Fibroblast of skin of back (primary cell): Measurements from ENCODE around the gene GRIP1.

ENCODE experiments used
- DNase-seq: peaks from one replicate; pipeline ENCODE4 v3.0.0-alpha.2; 2013

GRIP1 gene

DNA sequence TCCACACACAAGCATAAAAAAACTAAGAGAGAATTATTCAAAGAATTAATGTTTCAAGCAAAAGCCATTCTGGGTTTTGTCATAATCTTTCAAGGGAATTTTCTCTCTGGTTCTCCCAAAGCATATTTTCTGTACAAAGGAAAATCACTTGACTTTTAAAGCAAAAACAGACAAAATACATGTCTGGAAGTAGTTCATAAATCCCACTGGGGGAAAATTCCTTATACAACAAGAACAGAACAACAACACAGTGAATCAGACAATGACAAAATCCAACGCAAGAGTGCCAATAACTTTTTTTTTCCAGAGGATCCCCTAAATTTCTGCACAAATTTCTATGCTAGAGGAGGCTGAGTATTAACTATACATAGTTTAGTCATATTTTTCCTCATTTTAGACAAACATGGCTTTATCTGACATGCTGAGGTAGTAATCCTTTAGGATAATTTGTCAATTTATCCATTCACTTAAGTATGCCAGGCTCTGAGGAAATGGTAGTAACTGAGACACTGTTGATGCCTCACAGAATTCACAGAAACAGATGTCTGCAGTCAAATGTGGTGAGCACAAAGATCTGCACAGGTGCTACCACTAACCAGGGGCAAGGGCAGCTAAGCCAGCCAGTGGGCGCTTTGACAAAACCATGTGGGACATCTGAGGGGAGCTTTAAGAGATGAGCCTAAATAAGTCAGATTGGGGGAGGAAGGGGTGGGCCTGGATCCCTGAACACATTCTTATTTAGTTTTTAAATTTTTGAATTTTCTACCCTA, 38.0 kb downstream of the GRIP1 start:
- no peak for DNase-seq

DNA sequence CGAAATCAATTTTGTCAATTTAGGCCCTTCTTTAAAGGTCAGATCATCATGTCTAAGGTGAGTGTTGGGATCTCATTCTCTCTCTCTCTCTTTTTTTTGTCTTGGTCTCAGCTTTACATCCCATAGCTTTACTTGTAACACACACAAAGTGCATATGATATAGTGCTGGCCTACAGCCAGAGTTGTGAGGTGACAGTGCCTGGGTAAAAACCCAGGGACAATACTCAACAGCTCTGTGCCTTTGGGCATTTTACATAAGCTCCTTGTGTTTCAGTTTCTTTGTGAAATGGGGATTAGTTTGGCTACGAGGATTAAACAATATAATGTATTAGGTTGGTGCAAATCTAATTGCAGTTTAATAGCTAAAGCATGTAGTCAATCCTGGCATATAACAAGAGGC, 40.2 kb downstream of the GRIP1 start:
- DNase-seq, result no peak

DNA sequence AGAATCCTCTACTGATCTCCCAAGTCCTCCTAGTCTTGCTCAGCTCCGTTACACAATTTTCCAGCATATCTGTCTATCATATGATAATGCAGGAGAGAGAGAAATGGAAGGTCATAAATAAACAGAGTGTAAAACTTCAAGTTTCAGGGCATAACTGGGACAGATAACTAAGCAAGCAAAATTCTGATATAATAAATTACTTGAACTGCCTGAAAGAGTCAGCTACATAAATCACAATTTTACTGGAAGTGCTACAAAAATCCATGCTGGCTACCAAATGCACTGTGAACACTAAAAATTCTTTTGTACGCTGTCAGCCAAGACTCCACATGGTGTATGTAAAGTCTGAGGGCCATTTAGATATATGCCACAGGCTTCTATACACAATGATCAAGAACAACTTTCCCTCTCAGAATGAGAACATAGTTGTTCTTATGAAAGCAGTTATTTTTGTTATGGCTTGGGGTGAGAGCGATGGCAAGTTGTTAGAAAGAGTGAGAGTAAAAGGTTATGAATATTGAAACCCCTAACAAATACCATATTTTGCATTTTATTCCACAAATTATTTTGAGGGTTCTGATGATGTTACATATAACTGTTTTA, 41.1 kb downstream of the GRIP1 start:
- DNase-seq, result no peak

DNA sequence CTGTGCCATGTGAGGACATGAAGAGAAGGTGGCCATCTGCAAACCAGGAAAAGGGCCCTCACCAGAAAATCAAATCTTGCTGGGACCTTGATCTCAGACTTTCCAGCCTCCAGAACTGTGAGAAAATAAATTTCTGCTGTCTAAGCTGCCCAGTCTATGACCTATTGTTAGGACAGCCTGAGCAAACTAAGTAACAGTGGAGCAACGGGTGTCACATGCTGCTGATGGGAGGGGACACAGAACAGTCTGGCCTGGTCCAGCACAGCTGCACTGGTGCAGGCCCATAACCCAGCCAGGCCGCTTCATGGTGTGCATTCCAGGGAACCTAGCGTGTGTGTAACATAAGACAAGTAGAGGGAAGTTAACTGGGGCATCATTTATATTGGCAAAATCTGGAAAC, 42.1 kb downstream of the GRIP1 start:
- DNase-seq, result no peak

DNA sequence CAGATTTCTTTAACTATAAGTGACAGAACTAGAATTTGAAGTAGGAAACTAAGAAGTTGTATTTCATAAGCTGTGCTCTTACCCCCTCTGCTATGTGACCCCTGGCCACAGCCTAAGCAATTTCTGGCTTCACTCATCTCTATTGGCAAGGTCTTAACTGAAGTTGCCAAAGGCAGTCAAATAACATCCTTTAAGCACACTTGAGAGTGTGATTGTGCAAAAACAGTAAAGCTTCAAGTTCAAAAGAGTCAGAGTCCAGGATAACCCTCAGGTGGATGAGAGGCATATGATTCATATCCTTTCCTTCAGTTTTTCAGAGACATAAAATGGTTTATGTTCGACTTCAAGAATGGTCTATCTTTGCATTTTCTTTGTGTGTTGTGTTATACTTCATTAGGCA, 45.2 kb downstream of the GRIP1 start:
- DNase-seq, result no peak

DNA sequence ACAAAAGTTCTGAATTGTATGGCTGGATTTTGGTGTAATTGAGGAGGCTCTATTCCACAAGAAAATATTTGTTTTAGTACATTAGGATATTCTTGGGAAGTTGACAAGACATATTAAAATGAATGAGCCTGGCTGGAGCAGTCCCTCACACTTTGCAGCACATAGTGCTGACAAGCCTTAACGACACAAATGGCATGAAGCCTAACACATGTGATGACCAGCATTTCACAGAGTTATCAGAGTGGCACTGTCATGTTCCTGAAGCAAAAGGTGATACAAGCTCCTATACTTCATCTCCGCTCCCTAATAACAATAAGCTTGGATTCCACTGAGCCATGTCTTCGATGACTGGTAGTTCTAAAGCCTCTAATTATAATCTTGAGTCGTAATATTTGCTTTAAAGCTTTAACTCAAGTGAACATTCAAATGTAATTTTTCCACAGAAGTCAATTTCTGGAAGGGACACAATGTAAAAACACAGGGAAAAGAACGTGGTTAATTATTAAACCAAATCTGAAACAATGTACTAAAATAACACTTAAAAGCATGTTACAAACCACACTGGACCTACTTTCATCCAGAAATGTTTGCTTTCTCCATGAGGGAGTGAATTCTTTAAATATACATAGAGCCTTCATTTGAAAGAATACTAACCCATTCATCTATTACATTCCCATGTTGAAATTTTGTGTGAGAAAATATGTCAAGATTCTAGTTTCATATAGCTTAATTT, 49.6 kb downstream of the GRIP1 start:
- DNase-seq, result no peak

DNA sequence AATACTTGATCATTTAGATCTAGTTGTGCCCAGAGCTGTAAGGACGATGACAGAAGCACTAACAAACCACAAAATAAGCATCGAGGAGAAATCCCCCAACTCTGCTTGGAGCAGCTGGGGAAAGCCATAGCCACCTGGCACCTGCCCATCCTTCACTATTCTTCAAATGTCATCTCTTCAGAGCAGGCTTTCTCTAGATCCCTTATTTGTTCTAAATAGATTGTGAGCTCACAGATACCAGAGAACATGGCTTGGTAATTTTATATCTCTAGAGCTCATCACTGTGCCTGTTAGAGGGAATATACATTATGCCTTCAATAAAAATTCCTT, 50.9 kb downstream of the GRIP1 start:
- DNase-seq, result no peak

DNA sequence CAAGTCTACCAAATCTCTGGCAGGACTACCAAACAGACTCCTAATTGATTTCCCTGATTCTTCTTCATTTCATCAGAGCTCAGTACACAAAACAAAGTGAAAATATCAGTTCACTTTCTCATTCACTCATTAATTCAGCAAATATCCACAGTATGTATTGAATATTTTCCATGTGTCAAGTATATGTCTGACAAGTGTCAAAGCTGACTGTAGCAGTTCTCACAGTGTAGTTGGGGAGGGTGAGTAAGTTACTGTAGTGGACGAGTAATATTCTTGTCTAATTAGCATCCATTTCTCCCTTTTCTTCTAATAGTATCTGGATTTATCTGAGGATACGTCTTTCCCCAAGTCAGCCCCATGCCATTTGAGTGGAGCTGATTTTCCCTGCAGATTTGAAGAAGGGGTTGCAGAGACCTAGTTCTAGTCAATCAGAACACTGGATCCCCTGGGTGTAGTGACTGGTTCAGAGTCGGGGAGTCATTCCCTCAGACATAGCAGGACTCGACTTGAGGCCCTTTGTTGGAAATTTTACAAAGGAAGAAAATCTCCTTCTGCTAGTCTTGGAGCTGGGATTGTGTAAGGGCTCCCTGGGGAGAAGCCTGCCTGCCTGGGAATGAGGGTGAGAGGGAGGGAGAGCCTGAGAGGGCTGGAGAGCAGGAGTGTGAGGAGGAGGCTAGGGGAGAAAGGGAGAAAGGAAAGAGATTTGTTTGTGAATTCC, 51.4 kb downstream of the GRIP1 start:
- no peak for DNase-seq

DNA sequence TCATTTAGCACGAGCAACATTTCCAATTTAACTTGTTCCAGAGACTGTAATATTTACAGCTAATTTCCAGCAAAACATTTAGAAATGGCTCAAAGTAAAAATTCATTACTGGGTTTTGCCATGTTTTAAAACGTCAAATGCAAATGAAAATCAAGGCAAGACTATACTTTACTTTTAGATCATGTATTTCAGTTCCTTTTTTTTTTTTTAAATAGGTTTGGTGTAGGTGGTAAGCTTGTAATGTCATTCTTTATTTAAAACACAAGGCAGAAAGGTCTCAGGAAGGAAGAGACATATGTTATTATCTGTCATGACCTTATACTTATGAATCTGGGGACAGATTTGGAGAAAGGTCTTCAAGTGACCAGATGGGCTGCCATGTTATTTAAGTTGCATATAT, 54.1 kb downstream of the GRIP1 start:
- no peak for DNase-seq

DNA sequence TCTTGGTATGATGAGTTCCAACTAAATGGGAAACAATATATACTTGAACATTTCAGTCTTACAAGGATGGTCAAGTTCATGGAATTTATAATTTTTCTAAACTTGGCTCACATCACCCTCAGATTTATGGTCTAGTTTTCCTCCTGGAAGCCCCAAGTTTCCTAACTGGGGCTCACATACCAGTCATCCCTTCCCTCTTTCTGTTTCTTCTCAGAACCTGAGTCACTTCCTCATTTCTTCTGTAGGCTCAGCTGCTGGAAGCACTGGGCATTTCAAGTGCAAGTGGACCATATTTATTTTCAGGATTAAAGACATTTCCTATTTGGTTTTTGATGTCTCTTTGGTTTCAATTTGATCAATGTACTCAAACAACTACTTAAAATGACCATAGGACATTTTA, 55.4 kb downstream of the GRIP1 start:
- DNase-seq, result no peak

DNA sequence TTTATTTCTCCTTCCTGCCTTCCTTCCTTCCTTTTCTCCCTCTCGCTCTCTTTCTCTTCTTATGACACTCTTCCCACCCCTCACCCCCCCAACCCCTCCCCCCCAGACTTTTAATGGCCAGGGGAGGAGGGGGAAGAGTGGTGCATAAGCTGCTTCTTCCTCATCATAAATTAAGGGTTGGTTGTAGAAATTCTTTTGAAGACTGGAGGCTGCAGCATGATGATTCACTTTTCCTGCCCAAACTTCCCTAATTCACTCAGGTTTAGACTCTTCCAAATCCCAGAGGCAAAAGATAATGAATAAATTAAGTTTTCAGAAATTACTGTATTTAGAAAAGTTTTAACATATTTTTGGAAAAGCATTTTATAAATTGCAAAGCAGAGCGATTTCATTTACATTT, 58.2 kb downstream of the GRIP1 start:
- DNase-seq, result no peak

DNA sequence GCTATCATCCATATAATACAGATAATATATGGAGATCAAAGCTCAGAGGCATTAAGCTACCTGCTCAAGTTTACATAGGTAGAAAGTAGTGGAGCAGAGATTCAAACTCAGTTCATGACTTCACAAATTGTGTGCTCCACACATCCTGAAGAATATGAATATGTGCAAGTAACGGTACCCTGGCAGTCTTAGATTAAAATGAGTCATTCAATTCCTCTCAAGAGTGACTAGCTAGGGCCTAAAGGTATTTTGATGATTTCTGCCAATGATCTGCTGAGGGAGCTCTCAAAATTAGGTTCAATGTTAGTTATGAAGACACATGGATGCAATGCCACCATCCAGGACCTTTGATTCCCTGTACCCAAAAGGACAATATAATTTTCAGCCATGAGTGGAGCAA, 58.9 kb downstream of the GRIP1 start:
- peak; percentile 7 for DNase-seq

DNA sequence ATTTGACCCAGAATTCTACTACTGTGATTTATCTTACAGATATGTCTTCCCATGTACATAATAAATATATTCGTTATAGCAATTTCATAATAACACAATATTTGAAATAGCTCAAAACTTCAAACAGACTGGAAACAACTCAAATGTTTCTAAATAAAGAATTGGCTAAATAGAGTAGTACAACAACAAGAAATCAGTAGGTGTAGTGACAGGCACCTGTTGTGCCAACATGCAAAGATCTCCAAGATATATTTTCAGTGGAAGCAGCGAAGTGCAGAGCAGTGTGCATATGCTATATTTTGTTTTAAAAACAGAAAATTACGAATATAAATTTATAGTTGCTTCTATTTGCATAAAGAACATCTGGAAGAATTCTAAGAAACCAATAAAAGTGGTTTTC, 60.9 kb downstream of the GRIP1 start:
- DNase-seq, result no peak

DNA sequence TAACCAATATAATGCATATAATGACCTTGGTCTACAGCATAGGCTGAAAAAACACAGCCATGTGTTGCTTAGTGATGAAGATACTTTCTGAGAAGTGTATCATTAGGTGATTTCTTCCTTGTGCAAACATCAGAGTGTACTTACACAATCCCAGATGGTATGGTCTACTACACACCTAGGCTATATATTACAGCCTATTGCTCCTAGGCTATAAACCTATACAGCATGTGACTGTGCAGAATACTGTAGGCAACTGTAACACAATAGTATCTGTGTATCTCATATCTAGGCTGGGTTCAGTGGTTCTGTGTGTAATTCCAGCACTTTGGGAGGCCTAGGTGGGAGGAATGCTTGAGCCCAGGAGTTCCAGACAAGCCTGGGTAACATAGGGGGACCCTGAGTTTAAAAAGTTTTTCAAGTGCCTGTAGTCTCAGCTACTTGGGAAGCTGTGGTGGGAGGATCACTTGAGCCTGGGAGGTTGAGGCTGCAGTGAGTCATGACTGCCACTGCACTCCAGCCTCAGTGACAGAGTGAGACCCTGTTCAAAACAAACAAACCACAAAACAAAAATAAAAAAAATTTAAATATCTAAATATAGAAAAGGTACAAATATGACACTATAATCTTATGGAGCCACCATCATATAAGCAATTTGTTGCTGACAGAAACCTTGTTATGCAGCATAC, 66.6 kb downstream of the GRIP1 start:
- DNase-seq, result no peak

DNA sequence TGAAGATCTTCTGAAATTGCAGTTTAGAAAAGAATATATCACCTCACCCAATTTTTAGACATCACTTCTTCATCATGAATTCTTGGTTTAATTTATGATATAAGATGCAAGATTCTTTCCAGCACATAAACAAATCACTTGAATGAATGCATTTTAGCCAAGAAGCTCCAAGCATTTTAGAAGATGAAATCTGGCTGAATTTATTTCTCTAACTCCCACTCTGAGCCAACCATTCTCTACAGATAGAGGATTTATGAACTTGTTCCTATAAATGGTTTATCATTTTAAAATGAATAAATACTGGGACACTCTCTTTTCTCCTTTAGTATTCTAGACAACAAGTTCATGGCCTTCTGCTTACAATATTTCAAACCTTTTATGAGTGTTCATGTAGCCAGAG, 71.7 kb downstream of the GRIP1 start:
- no peak for DNase-seq

DNA sequence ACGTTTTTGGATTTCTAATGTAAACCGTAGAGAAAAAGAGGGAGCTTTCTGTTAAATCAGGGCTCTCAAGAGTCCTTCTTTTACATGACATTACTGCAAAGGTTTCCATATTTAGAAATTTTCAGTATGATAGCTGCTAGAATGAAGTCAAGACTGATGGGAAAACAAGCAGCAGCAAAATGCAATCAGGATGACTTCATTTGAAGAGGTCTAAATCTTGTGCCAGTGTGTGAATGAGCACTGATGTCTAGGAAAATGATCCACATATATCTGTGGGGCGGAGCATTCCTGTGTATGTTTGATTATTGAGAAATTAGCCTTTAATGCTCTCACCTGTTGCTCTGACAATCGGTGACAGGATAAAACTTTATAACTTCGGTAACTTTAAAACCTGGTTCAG, 73.6 kb downstream of the GRIP1 start:
- DNase-seq, result no peak

DNA sequence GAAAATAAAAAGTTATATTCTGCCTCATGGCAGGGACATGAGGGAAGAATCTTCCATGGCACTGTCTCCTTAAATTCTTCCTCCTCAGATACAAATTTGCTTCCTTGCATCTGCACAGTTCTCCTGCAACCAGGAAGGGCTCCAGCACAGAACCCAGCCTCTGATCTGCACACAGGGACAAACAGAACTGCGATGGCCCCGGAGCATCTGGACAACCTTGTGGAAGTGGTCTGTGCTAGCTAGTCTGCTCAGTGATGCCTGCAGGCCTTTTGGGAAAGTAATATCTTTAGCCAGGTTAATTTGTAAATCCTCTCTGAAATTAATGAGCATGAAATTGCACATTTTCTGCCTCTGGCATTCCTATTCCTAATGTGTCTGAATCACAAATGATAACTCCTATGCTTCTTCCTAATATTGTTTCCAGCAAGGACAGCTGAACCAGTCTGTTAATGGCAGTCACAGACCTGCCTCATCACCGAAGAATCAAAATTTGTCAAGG, 74.8 kb downstream of the GRIP1 start:
- DNase-seq, result no peak

DNA sequence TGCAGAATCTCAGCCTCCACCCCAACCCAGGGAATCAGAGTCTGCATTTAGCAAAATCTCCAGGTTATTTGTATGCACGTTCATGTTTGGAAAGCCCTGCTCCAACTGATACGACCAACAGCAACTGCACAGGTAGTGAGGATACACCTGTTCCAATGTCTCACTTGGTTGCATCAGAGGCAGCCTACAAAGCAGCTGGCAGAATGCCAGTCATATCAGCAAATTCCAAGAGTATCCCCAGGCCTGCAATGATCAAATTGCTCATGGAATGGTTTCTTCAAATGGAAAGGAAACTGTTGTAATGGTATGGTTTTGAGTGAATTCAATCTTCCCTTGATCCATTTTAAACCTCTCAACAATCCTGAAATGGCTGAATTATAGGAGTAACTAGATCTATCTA, 75.4 kb downstream of the GRIP1 start:
- DNase-seq, result no peak

DNA sequence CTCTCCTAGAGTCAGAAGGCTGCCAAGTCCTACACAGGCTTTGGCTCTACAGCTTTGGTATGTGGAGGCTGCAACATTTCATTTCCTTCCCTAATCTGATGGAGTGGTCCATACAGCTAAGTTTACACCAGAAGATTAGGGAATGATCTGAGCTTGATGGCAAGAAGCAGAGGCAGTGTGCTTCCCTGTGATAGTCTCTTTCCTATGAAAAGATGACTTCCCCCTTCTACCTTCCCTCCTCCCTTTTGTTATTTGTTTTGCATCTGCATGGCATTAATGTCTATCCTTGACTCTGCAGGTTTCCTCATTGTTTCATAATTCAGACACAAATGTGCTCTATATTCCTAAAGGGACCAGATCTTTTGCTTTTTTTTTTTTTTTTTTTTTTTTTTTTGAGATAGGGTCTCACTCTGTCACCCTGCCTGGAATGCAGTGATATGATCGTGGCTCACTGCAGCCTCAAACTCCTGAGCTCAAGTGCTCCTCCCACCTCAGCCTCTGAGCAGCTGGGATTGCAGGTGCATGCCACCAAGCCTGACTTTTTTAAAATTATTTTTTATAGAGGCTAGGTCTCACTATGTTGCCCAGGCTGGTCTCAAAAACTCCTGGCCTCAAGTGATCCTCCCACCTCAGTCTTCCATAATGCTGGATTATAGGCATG, 76.3 kb downstream of the GRIP1 start:
- DNase-seq, result no peak

DNA sequence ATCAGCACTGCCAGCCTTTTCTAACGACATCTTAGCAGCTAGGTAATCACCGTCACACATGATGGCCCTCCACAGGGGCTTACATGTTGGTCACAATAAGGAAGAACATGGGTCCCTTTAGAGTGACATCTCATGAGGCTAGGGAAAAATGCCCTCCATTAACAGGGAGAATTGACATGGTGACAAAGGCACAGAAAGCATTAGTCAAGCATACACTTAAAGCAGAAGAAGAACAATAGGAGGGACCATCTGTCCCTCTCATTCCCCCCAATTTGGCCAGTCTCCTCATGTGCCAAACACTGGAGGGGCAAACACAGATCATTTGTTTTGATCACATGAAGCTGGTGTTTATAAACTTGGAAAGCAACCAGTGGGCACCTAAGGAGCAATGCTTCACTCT, 78.0 kb downstream of the GRIP1 start:
- no peak for DNase-seq

DNA sequence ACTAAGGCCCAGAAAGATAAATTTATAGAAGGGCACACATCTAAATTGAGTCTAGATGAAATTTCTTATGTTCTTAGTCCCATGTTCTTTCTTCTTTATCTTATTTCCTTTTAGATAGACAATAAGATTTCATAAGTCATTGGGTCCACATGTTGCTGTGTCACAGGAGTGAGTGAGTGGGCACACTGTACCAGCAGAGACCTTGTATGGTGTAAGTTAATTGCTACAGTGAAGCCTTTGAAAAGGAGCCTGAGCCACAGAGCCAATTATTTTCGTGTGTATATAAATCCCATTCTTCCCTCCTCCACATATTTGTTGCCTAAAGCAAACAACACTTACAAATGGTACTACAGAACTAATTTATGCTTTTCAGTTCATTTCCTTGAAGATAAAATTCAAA, 79.1 kb downstream of the GRIP1 start:
- DNase-seq, result no peak

DNA sequence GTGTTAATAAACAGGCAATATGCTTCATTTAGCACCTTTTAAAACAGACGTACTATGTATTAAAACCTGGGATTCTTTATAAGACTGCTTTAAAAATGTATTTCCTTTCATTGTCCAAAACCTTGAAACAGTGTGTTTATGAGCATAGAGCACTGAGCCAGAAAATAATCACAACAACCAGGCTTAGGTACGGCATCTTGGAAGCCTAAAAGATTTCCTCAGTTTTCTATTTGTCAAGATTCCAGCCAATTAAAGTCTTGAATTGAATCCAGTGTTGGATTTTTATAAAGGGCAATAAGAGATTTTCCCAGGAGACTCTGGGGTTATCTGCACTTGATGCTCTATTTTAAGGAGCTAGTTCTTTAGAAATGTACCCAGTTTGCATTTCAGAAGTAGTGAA, 80.3 kb downstream of the GRIP1 start:
- no peak for DNase-seq
